ENCODE measurements around the gene PYCARD. TPM values are rescaled to one million over a fixed set of nuclear protein-coding genes. Genes with fewer than 3 reads are reported as not detected.
"Not testable (repeated sequence)": the region's sequence is repeated elsewhere in the genome, so short reads cannot be mapped to it uniquely, and the experiment has no call there.

The PYCARD gene
- total RNA-seq, 1 donor from 2014 or later: 17.1 TPM

GRCh38 chr16:31179747-31180459 is 22.7 kb downstream of the PYCARD start, which contains the start of gene FUS:
Gene FUS (plus strand): TSS chr16:31180139. CDS start chr16:31180215, 76 bp downstream.
- Mint-ChIP-seq H3K4me3 (peak within 1 kb of the TSS; percentile 100), H3K4me1 (peaks cover 53% of the 10 kb centered on the region), H3K27me3 (peaks cover 2% of the 10 kb centered on the region), H3K27ac (peak within 1 kb of the TSS; percentile 98), H3K9me3 (no peaks in the 10 kb centered on the region), H3K36me3 (ENCODE audit: low read depth) (peaks cover 51% of the 10 kb centered on the region)
- DNase-seq: peak; percentile 97
- intact Hi-C loops (cut with micrococcal nuclease): loop anchor here (1.0 to 2.0 kb wide), 11 partner anchors 21 to 693 kb away; partner anchors contain the start of genes ARMC5, KAT8, VKORC1 and ZNF267

GRCh38 chr16:31179219-31179746 is 23.3 kb downstream of the PYCARD start:
- H3K4me1 Mint-ChIP-seq: peaks cover 50% of the 10 kb centered on the region

GRCh38 chr16:31177136-31177535 is 25.4 kb downstream of the PYCARD start:
- H3K4me3 Mint-ChIP-seq: peak overlapping the region; percentile 67
- peaks cover 2% of the 10 kb centered on the region for H3K27me3 Mint-ChIP-seq
- peak overlapping the region; percentile 83 for H3K27ac Mint-ChIP-seq
- H3K9me3 Mint-ChIP-seq: no peaks in the 10 kb centered on the region
- intact Hi-C loops (cut with micrococcal nuclease): no loop called here
- peaks cover 30% of the 10 kb centered on the region for H3K4me1 Mint-ChIP-seq
- peak; percentile 86 for DNase-seq
- H3K36me3 Mint-ChIP-seq (ENCODE audit: low read depth): peaks cover 24% of the 10 kb centered on the region

More at GRCh38 chr16:31179219-31179746, 23.3 kb downstream of the PYCARD start:
- Mint-ChIP-seq H3K27ac (peak overlapping the region; percentile 98), H3K27me3 (peaks cover 2% of the 10 kb centered on the region), H3K9me3 (no peaks in the 10 kb centered on the region), H3K4me3 (peak overlapping the region; percentile 100), H3K36me3 (ENCODE audit: low read depth) (peaks cover 44% of the 10 kb centered on the region)
- no peak for DNase-seq
- intact Hi-C loops (cut with micrococcal nuclease): loop anchor here (1.0 to 2.0 kb wide), 7 partner anchors 20 to 694 kb away; partner anchors contain the start of genes KAT8, ZNF267, ZNF646 and ZNF668

GRCh38 chr16:31170048-31170447 is 32.5 kb downstream of the PYCARD start:
- H3K27ac Mint-ChIP-seq; intact Hi-C loops (cut with micrococcal nuclease); DNase-seq; H3K4me1 Mint-ChIP-seq; H3K4me3 Mint-ChIP-seq; H3K36me3 Mint-ChIP-seq (ENCODE audit: low read depth); H3K27me3 Mint-ChIP-seq; H3K9me3 Mint-ChIP-seq: not testable (repeated sequence)

GRCh38 chr16:31168848-31169247 is 33.7 kb downstream of the PYCARD start:
- DNase-seq: no peak
- Mint-ChIP-seq H3K4me3 (no peak overlapping the region), H3K36me3 (ENCODE audit: low read depth) (no peaks in the 10 kb centered on the region), H3K27ac (no peak overlapping the region), H3K27me3 (no peaks in the 10 kb centered on the region), H3K9me3 (no peaks in the 10 kb centered on the region), H3K4me1 (peaks cover 2% of the 10 kb centered on the region)
- intact Hi-C loops (cut with micrococcal nuclease): no loop called here

GRCh38 chr16:31167315-31167714 is 35.2 kb downstream of the PYCARD start:
- Mint-ChIP-seq H3K4me3 (no peak overlapping the region), H3K36me3 (ENCODE audit: low read depth) (no peaks in the 10 kb centered on the region), H3K27me3 (peaks cover 2% of the 10 kb centered on the region), H3K27ac (no peak overlapping the region), H3K9me3 (no peaks in the 10 kb centered on the region), H3K4me1 (peaks cover 2% of the 10 kb centered on the region)
- intact Hi-C loops (cut with micrococcal nuclease): no loop called here
- DNase-seq: no peak

GRCh38 chr16:31157136-31157535 is 45.4 kb downstream of the PYCARD start:
- intact Hi-C loops (cut with micrococcal nuclease): no loop called here
- H3K27ac Mint-ChIP-seq: no peak overlapping the region
- no peaks in the 10 kb centered on the region for H3K9me3 Mint-ChIP-seq
- peak overlapping the region; percentile 30 for H3K4me3 Mint-ChIP-seq
- DNase-seq: no peak
- H3K27me3 Mint-ChIP-seq: peaks cover 9% of the 10 kb centered on the region
- H3K4me1 Mint-ChIP-seq: peaks cover 5% of the 10 kb centered on the region
- no peaks in the 10 kb centered on the region for H3K36me3 Mint-ChIP-seq (ENCODE audit: low read depth)

Other genes with a start within 250 kb of the PYCARD start
- gene SETD1A, start 245.0 kb downstream of the PYCARD start, total RNA-seq: 30.7 and 31.5 TPM in 2 replicates
- 2.9 and 3.2 TPM in 2 replicates for gene HSD3B7, start 217.6 kb downstream of the PYCARD start, total RNA-seq
- 0.75 and 0.78 TPM in 2 replicates for gene STX1B, start 192.1 kb downstream of the PYCARD start, total RNA-seq
- gene STX4, start 169.2 kb downstream of the PYCARD start, total RNA-seq: 49.1 and 54.8 TPM in 2 replicates
- gene ZNF668, start 128.5 kb downstream of the PYCARD start, total RNA-seq: 15.6 and 15.9 TPM in 2 replicates
- 21.1 and 23.3 TPM in 2 replicates for gene ZNF646, start 128.3 kb downstream of the PYCARD start, total RNA-seq
- 4.3 and 4.8 TPM in 2 replicates for gene PRSS53, start 113.8 kb downstream of the PYCARD start, total RNA-seq
- 56.2 and 59.1 TPM in 2 replicates for gene VKORC1, start 108.0 kb downstream of the PYCARD start, total RNA-seq
- gene BCKDK, start 94.4 kb downstream of the PYCARD start, total RNA-seq: 44.3 and 44.9 TPM in 2 replicates
- 56.9 and 63.3 TPM in 2 replicates for gene KAT8, start 85.1 kb downstream of the PYCARD start, total RNA-seq
- not detected in 2 replicates for gene PRSS8, start 67.0 kb downstream of the PYCARD start, total RNA-seq
- gene PRSS36, start 52.7 kb downstream of the PYCARD start, total RNA-seq: 0.33 and 0.59 TPM in 2 replicates
- 936 and 955 TPM in 2 replicates for gene FUS, start 22.6 kb downstream of the PYCARD start, total RNA-seq
- gene TRIM72, start 11.4 kb upstream of the PYCARD start, total RNA-seq: 0.05 and 0.09 TPM in 2 replicates
- gene PYDC1, start 14.4 kb upstream of the PYCARD start, total RNA-seq: not detected in 2 replicates
- gene ITGAM, start 57.2 kb upstream of the PYCARD start, total RNA-seq: 16.8 and 18.2 TPM in 2 replicates
- gene ITGAX, start 152.4 kb upstream of the PYCARD start, total RNA-seq: 44.3 and 45.9 TPM in 2 replicates
- not detected in 2 replicates for gene ITGAD, start 190.6 kb upstream of the PYCARD start, total RNA-seq
- gene COX6A2, start 225.6 kb upstream of the PYCARD start, total RNA-seq: not detected in 2 replicates
- 0.09 and 0.16 TPM in 2 replicates for gene ZNF843, start 240.0 kb upstream of the PYCARD start, total RNA-seq